Tibial nerve (tissue), 4 donors: ENCODE data around the gene HOXB4. TPM values are rescaled to one million over a fixed set of nuclear protein-coding genes. Genes with fewer than 3 reads are reported as not detected.

Source experiments
- DNase-seq, 2 donors: peaks; one replicate each; pipeline ENCODE4 v3.0.0-alpha.2; 2019; ENCODE audit warnings: low spot score in 2 of 2
- H3K27ac ChIP-seq, 4 donors: fragments of 200-600 bp; sonication (generic) in 3 of 4; one replicate each; pipeline ENCODE4 v1.5.1; 2017 to 2019; ENCODE audit warnings: mild to moderate bottlenecking in 1 of 4
- H3K27me3 ChIP-seq, 2 donors: fragments of 200-600 bp; sonication (generic) in 1 of 2; one replicate each; pipeline versions ENCODE4 v1.5.1 to v1.6.0; 2017 to 2019
- H3K36me3 ChIP-seq, 3 donors: fragments of 200-600 bp; sonication (generic); one replicate each; pipeline ENCODE4 v1.5.1; 2018 to 2019
- H3K4me1 ChIP-seq, 4 donors: fragments of 200-600 bp; sonication (generic) in 3 of 4; one replicate each; pipeline ENCODE4 v1.5.1; 2017 to 2019
- H3K4me3 ChIP-seq, 4 donors: fragments of 200-600 bp; sonication (generic) in 3 of 4; one replicate each; pipeline ENCODE4 v1.5.1; 2017 to 2019; ENCODE audit warnings: mild to moderate bottlenecking in 1 of 4, moderate library complexity in 1 of 4
- H3K9me3 ChIP-seq, 4 donors: fragments of 200-600 bp; sonication (generic) in 3 of 4; one replicate each; pipeline ENCODE4 v1.5.1; 2017 to 2019
- EP300 ChIP-seq, 2 donors: sonication (generic); formaldehyde crosslinking; IDR thresholded peaks; one replicate each; pipeline ENCODE4 v1.6.1; 2017; ENCODE audit warnings: antibody characterized with exemption in 2 of 2, mild to moderate bottlenecking in 1 of 2
- POLR2A ChIP-seq, 2 donors: fragments of 450-650 bp; IDR thresholded peaks; one replicate each; pipeline ENCODE4 v1.6.1; 2017; ENCODE audit warnings: antibody characterized with exemption in 2 of 2, mild to moderate bottlenecking in 2 of 2, moderate library complexity in 2 of 2
- WGBS, 2 donors: methylation state at CpG; one replicate each; pipeline ENCODE4 v1.1.5; 2018; 5-methylcytosine and 5-hydroxymethylcytosine counted together
- total RNA-seq, 4 donors: library from RNA; depleted of rRNA; stranded (reverse); fragments of >200 nt; gene quantifications; one replicate each; pipeline ENCODE4 v1.1.0, GENCODE V29; 2016
- TF ChIP-seq, protein P1 (sequence below), 5 experiments: fragments of 200-600 bp in 3 of 5; fragments of 450-650 bp in 2 of 5; sonication (generic) in 3 of 5; IDR thresholded peaks; one replicate each; pipeline ENCODE4 v1.5.1; 2016 to 2019; ENCODE audit warnings: antibody characterized with exemption in 5 of 5, mild to moderate bottlenecking in 3 of 5, moderate library complexity in 2 of 5

HOXB4 gene
- total RNA-seq, 4 donors from 2014 or later: 1.2 to 3.5 (median 2.0) TPM

DNA sequence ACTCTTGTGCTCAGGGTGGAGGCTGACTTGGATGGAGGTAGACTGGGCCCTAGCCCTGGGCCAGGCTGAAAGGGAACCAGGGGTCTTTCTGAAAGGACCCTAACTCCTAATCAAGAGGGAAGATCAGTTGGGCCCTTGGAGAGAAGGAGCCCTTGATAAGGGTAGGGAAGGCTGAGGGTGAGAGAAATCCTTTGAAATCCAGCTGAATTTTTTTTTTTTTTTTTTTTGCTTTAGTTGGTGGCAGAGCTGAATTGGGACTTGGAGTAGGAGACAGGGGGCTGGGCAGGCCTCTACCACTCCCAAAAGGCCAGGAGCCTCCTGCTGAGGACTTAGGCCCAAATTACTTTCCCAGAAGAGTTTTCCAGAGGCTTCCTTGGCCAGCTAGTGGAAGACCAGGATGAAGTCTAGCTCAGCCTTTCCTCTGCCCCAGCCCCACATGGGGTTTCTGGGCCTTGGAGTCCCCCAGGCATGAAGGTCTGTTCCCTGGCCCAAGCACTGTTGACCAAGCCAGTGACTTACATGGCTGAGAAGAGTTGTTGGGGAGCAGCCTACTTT, 12.5 kb upstream of the HOXB4 start:
- no peak overlapping the region for H3K27ac ChIP-seq
- H3K4me3 ChIP-seq: no peak overlapping the region
- TF ChIP-seq, protein P1, sequence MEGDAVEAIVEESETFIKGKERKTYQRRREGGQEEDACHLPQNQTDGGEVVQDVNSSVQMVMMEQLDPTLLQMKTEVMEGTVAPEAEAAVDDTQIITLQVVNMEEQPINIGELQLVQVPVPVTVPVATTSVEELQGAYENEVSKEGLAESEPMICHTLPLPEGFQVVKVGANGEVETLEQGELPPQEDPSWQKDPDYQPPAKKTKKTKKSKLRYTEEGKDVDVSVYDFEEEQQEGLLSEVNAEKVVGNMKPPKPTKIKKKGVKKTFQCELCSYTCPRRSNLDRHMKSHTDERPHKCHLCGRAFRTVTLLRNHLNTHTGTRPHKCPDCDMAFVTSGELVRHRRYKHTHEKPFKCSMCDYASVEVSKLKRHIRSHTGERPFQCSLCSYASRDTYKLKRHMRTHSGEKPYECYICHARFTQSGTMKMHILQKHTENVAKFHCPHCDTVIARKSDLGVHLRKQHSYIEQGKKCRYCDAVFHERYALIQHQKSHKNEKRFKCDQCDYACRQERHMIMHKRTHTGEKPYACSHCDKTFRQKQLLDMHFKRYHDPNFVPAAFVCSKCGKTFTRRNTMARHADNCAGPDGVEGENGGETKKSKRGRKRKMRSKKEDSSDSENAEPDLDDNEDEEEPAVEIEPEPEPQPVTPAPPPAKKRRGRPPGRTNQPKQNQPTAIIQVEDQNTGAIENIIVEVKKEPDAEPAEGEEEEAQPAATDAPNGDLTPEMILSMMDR (IDR thresholded peaks at IDR 0.05): no peak
- TF ChIP-seq POLR2A (IDR thresholded peaks at IDR 0.05): no peak
- H3K9me3 ChIP-seq: no peaks in the 10 kb centered on the region
- no peaks in the 10 kb centered on the region for H3K36me3 ChIP-seq
- H3K4me1 ChIP-seq: peaks cover 0 to 43% (median 10%) of the 10 kb centered on the region in 4 donors
- peaks cover 0 to 100% of the 10 kb centered on the region in 2 donors for H3K27me3 ChIP-seq
- DNase-seq: no peak

DNA sequence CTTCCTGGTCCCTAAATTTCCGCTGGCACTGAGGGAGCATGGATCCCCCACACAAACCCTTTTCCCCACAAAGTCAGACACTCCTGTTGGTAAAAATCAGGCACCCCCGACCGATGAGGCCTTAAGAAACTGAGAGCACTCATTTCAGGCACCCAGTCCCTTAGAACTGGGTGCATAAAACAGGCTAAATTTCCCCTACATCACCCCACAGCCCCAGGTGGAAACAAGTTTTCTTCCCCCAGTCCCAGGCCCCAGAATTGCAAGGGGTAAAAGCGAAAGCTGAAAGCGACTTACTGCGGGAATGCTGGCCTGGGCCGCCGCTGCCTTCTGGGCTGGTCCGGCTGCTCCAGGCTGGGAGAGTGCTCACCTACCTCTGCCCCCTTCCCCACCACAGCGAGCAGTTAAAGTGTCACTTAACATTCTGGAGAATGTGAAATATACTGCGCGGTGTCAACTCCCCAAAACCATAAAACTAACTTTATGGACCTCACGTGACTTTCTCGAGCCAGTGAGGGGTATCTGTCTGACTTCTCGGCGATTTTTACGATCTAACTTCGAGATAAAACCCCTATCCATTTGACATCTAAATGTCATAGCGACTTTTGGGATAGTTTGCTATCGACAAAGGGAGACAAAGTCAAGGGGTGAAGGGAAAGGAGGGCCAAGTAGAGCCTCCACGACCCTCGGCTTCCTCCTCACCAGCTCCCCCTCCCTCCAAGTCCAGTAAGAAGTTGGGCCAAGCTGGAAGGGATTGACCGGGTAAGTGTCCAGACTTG, 11.9 kb upstream of the HOXB4 start, which contains the start of gene HOXB3:
TSS of gene HOXB3 (minus strand) at position 411 of the 776 bp plus-strand sequence. CDS start 37,767 bp downstream, outside the sequence.
- Histone ChIP-seq H3K27ac (no peak within 1 kb of the TSS), H3K4me1 (peaks cover 0 to 50% (median 11%) of the 10 kb centered on the region in 4 donors), H3K36me3 (no peaks in the 10 kb centered on the region), H3K9me3 (no peaks in the 10 kb centered on the region), H3K4me3 (no peak within 1 kb of the TSS), H3K27me3 (peaks cover 0 to 100% of the 10 kb centered on the region in 2 donors)
- WGBS, 2 donors: 60 to 71% methylated on average over 22 to 23 of the region's 23 CpGs
- no peak for TF ChIP-seq EP300 (IDR thresholded peaks at IDR 0.05)
- TF ChIP-seq, protein P1 (IDR thresholded peaks at IDR 0.05): no peak
- no peak for DNase-seq

DNA sequence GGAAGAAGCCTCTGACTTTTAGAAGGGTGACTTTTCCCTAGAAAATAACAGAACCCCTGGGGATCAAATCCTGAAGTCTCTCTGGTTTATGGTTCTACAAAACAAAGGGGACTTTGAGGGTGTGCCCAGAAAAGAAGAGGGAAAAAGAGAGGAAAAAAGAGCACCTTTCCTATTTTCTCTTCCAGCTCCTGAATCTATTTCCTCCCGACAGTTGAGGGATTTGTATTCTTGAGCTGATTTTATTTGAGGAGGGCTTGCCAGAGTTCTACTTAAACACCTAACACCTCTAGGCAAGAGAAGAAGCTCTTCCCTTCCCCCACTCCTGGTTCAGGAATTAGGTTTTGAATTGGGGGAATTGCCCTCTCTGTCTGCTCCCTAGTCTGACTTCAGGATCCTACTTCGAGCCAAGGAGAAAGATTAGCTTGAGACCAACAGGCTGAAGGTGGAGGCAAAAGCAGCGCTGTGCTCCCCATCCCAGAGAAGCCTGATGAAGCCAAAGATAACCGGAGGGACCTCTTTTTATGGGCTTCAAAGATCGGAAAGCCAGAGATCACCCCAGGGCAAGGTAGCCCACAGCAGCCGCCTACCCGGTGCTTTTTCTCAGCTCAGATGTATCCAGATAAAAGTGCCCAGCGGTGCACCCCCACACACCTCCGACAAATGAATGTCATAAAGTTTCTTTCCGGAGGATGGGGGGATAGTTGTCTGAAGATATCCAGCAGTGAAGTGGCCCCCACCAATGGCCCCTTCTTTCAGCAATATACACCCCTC, 11.1 kb upstream of the HOXB4 start:
- no peak overlapping the region for H3K4me3 ChIP-seq
- DNase-seq: no peak
- 57 to 59% methylated on average over 10 of the region's 10 CpGs for WGBS, 2 donors
- no peak overlapping the region for H3K27ac ChIP-seq
- peaks cover 0 to 57% (median 13%) of the 10 kb centered on the region in 4 donors for H3K4me1 ChIP-seq
- H3K9me3 ChIP-seq: no peaks in the 10 kb centered on the region
- no peaks in the 10 kb centered on the region for H3K36me3 ChIP-seq
- no peak for TF ChIP-seq EP300 (IDR thresholded peaks at IDR 0.05)
- TF ChIP-seq POLR2A (IDR thresholded peaks at IDR 0.05): no peak
- TF ChIP-seq, protein P1 (IDR thresholded peaks at IDR 0.05): no peak
- H3K27me3 ChIP-seq: peaks cover 0 to 100% of the 10 kb centered on the region in 2 donors

DNA sequence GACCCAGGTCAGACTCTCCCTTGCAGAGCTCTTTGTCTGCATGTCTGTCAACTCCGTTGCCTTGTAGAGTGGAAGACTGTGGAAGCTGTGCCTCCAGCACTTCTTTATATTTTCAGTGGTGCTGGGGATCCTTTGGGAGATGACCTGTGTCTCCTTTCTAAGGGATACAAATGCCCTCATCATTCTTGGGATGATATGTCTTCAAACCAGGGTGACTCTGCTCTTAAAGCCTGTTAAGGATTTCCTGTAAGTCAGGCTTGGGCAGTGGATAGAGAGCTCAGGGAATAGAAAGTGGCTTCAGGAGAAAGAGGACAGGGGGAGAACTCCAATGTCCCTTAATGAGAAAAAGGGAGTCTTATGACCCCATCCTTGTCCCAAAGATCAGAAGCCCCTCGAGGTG, 10.4 kb upstream of the HOXB4 start:
- no peaks in the 10 kb centered on the region for H3K36me3 ChIP-seq
- no peaks in the 10 kb centered on the region for H3K9me3 ChIP-seq
- no peak for DNase-seq
- H3K27ac ChIP-seq: no peak overlapping the region
- TF ChIP-seq, protein P1 (IDR thresholded peaks at IDR 0.05): no peak
- TF ChIP-seq POLR2A (IDR thresholded peaks at IDR 0.05) (no peak), EP300 (IDR thresholded peaks at IDR 0.05) (no peak)
- 30 to 38% methylated on average over 2 of the region's 2 CpGs for WGBS, 2 donors
- H3K27me3 ChIP-seq: peaks cover 0 to 100% of the 10 kb centered on the region in 2 donors
- peaks cover 0 to 51% (median 11%) of the 10 kb centered on the region in 4 donors for H3K4me1 ChIP-seq
- no peak overlapping the region for H3K4me3 ChIP-seq

DNA sequence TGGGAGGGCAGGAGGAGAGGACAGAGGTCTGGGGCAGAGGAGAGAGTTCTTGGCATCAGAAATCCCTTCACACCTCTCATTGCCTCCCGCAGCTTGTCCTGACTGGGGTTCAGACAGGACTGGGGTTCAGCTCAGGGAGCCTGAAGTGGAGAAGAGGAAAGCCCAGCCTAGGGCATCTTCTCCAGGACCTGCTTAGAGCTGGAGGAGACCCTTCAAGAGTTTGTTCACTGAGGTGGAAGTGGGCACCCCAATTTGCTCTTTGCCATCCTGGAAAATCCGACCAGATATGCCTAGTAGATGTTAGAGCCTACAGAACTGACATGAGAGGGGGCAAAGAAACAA, 9.9 kb upstream of the HOXB4 start:
- no peak for DNase-seq
- peaks cover 0 to 47% (median 9%) of the 10 kb centered on the region in 4 donors for H3K4me1 ChIP-seq
- H3K36me3 ChIP-seq: no peaks in the 10 kb centered on the region
- no peak overlapping the region for H3K4me3 ChIP-seq
- WGBS, 2 donors: 44 to 69% methylated on average over 2 of the region's 2 CpGs
- peaks cover 0 to 100% of the 10 kb centered on the region in 2 donors for H3K27me3 ChIP-seq
- TF ChIP-seq EP300 (IDR thresholded peaks at IDR 0.05): no peak
- TF ChIP-seq, protein P1 (IDR thresholded peaks at IDR 0.05): no peak
- no peak for TF ChIP-seq POLR2A (IDR thresholded peaks at IDR 0.05)
- peak overlapping the region in 2 of 4 donors; percentile 15 to 38 for H3K27ac ChIP-seq
- no peaks in the 10 kb centered on the region for H3K9me3 ChIP-seq
